OCI-LY7 (cell line): ENCODE data around the gene REEP6.

Source experiments
- EZH2phosphoT487 ChIP-seq: fragments of 200-600 bp; sonication (generic); IDR thresholded peaks from 2 replicates; pipeline ENCODE4 v1.6.1; 2018; ENCODE audit warnings: low read depth, borderline replicate concordance, mild to moderate bottlenecking, mixed run types, antibody characterized with exemption, low read length, moderate library complexity, mixed read lengths
- TF ChIP-seq, protein P1 (sequence below): fragments of 200-600 bp; sonication (generic); conservative IDR thresholded peaks from 2 replicates; pipeline ENCODE4 v1.5.1; 2014; ENCODE audit warnings: mild to moderate bottlenecking, antibody characterized with exemption, low read length, moderate library complexity, mixed read lengths

DNA sequence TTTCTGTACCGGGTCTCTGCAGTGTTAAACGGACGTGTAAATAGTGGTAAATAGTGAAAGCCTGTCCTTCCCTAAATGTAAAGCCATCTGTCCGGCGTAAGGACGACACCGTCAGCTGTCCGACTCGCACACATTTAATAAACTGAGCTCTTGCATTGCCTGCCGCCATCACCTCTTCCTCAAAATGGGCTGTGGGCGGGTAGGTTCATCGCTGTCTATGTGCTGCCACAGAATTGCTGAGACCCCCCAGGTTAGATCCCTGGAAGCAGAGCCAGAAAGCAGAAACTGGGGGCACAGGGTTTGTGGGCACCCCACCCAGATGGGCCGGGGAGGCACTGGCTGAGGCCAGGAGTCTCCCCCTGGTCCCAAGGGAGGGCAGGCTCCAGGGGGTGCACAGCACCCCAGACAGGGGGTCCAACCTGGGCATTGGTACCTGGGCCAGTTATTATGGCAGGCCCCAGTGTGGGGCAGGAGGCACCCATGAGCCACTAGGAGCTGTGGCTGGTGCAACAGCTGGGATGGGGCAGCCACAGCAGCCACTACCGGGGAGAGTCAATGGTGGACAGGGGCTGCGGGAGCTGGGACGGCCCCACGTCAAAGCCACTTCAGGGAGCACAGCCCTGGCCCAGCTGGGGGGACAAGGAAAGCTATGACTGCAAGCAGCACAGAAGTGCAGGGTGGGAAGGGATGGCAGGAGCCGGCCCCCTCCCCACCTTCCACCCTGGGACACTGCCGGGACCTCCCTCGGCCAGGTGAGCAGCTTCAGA lies 17.7 kb upstream of the REEP6 start:
- TF ChIP-seq, protein P1, sequence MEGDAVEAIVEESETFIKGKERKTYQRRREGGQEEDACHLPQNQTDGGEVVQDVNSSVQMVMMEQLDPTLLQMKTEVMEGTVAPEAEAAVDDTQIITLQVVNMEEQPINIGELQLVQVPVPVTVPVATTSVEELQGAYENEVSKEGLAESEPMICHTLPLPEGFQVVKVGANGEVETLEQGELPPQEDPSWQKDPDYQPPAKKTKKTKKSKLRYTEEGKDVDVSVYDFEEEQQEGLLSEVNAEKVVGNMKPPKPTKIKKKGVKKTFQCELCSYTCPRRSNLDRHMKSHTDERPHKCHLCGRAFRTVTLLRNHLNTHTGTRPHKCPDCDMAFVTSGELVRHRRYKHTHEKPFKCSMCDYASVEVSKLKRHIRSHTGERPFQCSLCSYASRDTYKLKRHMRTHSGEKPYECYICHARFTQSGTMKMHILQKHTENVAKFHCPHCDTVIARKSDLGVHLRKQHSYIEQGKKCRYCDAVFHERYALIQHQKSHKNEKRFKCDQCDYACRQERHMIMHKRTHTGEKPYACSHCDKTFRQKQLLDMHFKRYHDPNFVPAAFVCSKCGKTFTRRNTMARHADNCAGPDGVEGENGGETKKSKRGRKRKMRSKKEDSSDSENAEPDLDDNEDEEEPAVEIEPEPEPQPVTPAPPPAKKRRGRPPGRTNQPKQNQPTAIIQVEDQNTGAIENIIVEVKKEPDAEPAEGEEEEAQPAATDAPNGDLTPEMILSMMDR = no peak
- no peak for TF ChIP-seq EZH2phosphoT487
